NB4 (cell line): ENCODE data around the gene HENMT1.

Experiments used
- DNase-seq: peaks from one replicate; pipeline ENCODE4 v3.0.0; 2010; ENCODE audit warnings: low read depth
- H3K4me3 ChIP-seq: one replicate; pipeline ENCODE4 v1.5.1; 2011; ENCODE audit warnings: mild to moderate bottlenecking, low read depth, low read length, moderate library complexity
- CTCF ChIP-seq: IDR thresholded peaks from one replicate; pipeline ENCODE4 v1.5.1; 2012; ENCODE audit warnings: low read depth, low read length
- MAX ChIP-seq: IDR thresholded peaks from 2 replicates; pipeline ENCODE4 v1.6.1; 2011; ENCODE audit warnings: low read depth, low read length
- MYC ChIP-seq: IDR thresholded peaks from 2 replicates; pipeline ENCODE4 v1.6.1; 2011; ENCODE audit warnings: low read depth, low read length
- POLR2A ChIP-seq: IDR thresholded peaks from 2 replicates; pipeline ENCODE4 v1.6.1; 2011; ENCODE audit warnings: mild to moderate bottlenecking; ENCODE audit not compliant: insufficient read length; ENCODE audit errors: extremely low read depth

Gene HENMT1

DNA sequence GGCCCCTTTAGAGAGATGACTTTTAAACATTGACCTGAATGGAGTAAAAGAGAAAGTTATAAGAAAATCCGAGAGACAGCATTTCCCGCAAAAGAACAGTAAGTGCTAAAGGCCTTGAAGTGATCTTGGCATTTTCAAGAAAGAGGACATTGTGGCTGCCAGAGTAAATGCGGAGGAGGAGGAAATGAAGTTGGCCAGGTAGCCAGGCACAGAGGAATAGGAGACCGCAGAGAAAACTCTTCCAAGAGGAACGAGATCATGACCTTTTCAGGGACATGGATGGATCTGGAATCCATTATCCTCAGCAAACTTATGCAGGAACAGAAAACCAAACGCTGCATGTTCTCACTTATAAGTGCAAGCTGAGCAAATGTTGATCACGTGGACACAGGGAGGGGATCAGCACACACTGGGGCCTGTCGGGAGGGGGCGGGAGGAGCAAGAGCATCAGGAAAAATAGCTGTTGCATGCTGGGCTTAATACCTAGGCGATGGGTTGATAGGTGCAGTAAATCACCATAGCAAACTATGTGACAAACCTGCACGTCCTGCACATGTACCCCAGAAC, 51.3 kb downstream of the HENMT1 start:
- no peak for DNase-seq
- TF ChIP-seq POLR2A: no peak
- TF ChIP-seq CTCF: no peak
- TF ChIP-seq MAX: no peak
- no peak for TF ChIP-seq MYC
- no peak overlapping the region for H3K4me3 ChIP-seq

- no peak for DNase-seq
- TF ChIP-seq MAX (no peak), MYC (no peak), CTCF (no peak), POLR2A (no peak)
- H3K4me3 ChIP-seq: no peak overlapping the region
Observed at GRCh38 chr1:108606478-108606877, 54.4 kb downstream of the HENMT1 start.

GRCh38 chr1:108605633-108606032, 55.3 kb downstream of the HENMT1 start:
- TF ChIP-seq MAX (no peak), MYC (no peak), CTCF (no peak), POLR2A (no peak)
- no peak for DNase-seq
- no peak overlapping the region for H3K4me3 ChIP-seq

DNA sequence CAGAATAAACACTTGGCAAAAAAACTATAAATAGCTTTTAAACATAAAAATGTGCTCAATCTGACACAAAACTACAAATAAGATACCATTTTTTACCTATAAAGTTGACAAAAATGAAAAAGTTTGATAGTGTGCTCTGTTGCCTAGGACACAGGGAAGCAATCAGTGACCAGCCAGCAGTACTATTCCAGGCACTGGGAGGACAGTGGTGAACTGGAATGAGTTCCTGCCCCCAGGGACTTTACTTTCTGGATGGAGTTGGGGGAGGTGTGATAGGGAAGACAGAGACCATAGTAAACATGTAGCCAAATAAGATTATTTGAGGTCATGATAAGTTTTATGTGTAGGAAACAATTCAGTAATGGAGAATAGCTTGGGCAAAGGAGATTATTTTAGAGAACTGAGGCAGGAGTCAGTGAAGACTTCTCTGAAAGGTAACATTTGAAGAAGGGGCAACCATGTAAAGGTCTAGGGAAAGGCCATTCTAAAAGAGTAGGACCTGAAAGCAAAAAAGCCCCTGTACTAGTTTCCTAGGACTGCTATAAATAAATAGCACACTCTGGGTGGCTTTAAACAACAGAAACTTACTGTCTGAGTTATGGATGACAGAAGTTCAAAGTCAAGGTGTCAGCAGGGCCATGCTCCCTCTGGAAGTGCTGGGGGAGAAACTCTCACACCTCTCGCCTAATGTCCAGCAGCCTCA, 59.0 kb downstream of the HENMT1 start:
- TF ChIP-seq MYC: no peak
- TF ChIP-seq MAX: no peak
- no peak for TF ChIP-seq POLR2A
- no peak for TF ChIP-seq CTCF
- DNase-seq: no peak
- H3K4me3 ChIP-seq: no peak overlapping the region

- TF ChIP-seq CTCF (no peak), POLR2A (no peak), MYC (no peak), MAX (no peak)
- DNase-seq: no peak
- H3K4me3 ChIP-seq: no peak overlapping the region
Observed at GRCh38 chr1:108600504-108600903, 60.4 kb downstream of the HENMT1 start.

DNA sequence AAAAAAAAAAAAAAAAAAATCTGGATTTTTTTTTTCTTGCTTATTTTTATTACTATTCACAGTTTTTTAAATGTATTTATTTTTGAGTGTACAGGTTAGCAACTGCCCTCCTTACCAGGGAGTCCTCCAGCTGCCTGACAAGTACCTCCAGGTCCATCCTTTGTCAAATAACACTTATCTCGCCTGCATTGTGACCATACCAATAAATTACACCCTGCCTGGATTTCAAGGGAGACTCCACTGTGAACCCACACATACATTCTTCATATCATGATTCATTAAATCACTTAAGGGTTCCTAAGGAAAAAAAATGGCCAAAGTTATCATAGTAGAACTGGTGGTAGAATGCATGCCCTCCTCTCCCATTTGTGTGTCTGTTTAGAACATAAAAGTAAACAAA, 62.6 kb downstream of the HENMT1 start:
- no peak overlapping the region for H3K4me3 ChIP-seq
- TF ChIP-seq CTCF (no peak), MYC (no peak), MAX (no peak), POLR2A (no peak)
- no peak for DNase-seq
